GM21825 (cell line): ENCODE data around the gene ICA1.

ENCODE experiments used
- ATAC-seq: cut with Tn5 transposase; IDR thresholded peaks from one replicate; pipeline ENCODE4 v1.9.1; 2021; ENCODE audit warnings: mild to moderate bottlenecking, moderate library complexity; ENCODE audit not compliant: unreplicated experiment

The ICA1 gene

GRCh38 chr7:8228766-8229674 lies 32.9 kb downstream of the ICA1 start:
- no peak for ATAC-seq

DNA sequence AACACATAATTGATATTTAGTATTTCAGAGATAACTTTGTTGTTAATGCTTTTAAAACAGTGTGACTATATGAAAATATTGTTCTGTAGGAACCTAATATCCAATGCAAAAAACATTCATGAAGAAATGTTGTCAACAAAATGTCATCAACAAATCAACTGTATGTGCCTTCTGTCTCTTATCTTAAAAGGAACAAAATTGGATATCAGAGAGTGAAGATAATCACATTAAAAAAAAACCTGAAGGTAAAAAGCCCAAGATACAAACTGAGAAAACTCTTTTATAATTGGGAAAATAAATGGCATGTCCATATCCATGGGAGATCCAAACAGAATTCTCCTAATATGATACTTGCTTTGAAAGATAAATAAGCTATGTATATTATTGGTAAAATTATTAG lies 33.9 kb downstream of the ICA1 start:
- no peak for ATAC-seq

- no peak for ATAC-seq
Measured at GRCh38 chr7:8227261-8227660, 34.7 kb downstream of the ICA1 start.

DNA sequence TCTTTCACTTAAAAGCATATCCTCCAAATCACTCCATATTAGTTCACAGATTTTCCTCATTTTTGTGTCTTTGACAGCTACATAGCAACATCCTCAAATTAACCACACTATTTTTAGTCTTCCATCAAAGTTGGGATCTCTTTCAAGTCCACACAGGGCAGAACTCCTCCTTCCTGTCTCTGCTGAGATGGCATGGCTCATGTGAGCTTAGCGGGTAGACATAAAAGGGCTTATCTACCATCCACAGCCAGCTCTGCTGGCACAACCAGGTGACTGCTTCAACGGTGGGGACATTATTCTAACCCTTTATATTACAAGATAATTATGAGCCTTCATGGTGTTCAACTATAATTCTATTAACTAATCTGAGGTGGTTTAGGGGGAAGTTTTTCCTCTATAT lies 35.5 kb downstream of the ICA1 start:
- ATAC-seq: no peak

DNA sequence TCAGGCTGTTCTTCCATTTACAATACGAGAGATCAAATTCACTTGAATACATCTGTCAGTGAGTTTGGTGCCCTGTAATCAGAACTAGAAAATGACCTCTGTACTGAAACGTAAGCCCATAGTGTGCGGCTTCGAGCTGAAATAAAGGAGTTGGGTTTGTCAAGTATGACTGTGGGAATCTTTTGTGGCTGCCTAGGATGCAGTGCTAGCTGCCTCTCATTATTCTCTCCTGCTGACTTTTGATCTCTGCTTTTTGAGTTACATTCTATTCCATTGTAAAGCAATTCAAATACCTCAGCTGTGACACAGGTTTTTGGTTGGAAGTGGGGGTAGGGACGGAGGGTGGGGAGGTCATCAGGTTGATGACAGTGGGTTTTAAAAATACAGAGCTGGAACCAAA lies 40.4 kb downstream of the ICA1 start:
- ATAC-seq: no peak

GRCh38 chr7:8221101-8221495 lies 40.9 kb downstream of the ICA1 start:
- ATAC-seq: no peak

DNA sequence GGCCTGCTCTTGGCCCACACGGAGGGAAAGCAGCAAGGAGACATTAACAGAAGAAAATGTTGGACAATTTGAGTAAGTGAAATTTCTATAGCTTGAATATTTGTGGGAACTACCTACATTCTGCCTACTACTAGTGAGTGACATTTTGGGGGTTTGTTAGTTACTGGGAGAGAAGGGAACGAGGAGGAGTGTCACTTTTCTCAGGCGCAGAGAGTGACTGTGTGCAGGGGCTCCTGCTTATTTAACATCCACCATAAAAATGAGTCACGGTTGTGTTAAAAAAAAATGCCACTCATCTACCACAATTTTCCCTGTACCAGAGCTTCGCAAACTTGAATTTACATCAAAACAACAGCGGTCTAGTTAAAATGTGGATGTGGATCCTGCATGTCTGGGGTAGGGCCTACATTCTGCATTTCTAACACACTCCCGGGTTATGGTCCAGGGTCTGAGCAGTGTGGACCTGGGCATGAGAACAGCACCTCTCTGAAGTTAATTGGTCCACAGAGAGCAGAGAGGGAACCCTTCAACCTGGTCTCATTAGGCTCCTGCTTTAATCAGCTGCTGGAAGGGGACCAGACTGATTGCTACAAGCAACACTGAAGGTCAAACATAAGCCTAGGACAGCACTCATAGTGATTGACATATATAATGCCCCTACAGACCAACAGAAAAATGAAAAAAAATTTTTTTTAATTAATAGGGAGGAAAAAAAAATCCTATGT lies 41.4 kb downstream of the ICA1 start:
- ATAC-seq: no peak

DNA sequence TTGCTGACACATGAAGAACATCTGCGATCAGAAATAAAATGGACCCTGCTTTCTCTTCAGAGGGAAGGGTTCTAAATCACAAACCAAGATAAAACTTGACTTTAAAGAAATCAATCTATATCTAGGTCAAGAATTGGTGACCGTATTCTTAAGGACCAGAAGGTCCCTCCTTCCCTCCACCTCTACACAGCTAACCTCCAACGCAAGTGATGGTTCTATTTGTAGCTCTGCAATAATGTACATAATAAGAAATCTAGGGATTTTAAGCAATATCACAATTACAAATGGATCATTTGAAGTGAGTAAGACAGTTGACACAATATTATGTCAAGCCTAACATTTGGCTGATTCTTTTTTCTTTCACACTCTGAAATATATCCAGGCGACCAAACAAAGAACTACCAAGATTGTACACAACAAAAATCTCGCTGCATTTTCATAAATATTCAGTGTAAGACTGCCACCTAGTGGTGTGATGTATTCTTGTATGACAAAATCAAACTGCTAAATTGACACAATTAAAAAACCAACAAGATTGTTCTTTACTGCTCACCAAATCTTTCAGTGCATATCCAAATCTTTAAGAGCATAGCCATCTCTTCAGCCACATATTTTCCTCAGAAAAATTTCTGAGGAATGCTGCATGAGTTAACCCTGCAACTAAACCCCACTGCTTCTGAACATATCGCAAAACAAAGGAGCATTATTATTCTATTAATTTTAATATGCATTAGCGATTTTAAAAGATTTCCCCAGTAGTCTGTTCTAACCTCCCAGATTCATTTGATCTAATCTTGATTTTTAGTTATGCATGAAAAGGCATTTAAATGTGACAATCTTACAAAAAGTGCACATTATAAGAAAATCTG lies 44.5 kb downstream of the ICA1 start:
- ATAC-seq: no peak

DNA sequence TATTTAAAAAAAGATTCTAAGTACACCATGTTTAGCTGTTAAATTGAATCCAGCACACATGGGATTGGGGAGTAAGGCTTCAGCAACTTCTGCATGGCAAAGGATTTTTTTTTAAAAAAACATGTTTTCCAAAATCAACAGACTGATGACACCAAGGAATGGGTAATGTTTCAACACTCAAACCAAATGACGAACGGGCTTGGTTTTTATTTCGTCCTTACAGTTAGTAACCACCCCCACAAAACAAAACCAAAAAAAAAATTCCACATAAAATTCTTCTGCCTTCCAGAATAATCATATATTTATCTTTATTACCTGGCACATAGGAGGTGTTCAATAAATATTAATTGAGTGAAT lies 45.7 kb downstream of the ICA1 start:
- ATAC-seq: no peak

GRCh38 chr7:8215648-8216333 lies 46.2 kb downstream of the ICA1 start:
- ATAC-seq: no peak

GRCh38 chr7:8214244-8214824 lies 47.6 kb downstream of the ICA1 start:
- ATAC-seq: no peak

DNA sequence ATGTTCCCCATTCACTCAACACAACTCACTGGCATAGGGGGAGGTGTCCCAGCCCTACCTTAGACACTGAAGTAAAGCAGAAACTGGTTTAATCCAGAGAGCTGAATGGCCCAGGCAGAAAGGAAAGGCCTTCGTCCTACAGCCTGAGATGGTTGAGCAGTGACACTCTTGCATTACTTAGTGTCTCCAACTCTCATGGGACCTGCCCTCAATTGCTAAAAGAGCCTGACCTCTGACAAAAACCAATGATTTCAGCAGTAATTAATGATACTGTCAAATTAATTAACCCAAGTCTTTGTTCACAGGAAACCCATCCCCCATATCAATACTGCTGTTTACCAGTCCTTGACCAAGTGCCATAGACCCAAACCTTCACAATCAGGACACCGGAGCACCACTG lies 48.6 kb downstream of the ICA1 start:
- no peak for ATAC-seq

- ATAC-seq: no peak
Measured at GRCh38 chr7:8212638-8213037, 49.3 kb downstream of the ICA1 start.

- no peak for ATAC-seq
Measured at GRCh38 chr7:8211725-8212096, 50.3 kb downstream of the ICA1 start.

- no peak for ATAC-seq
Measured at GRCh38 chr7:8210845-8211724, 50.9 kb downstream of the ICA1 start.

- ATAC-seq: no peak
Measured at GRCh38 chr7:8209353-8209752, 52.6 kb downstream of the ICA1 start.

GRCh38 chr7:8208816-8209215 lies 53.2 kb downstream of the ICA1 start:
- no peak for ATAC-seq

DNA sequence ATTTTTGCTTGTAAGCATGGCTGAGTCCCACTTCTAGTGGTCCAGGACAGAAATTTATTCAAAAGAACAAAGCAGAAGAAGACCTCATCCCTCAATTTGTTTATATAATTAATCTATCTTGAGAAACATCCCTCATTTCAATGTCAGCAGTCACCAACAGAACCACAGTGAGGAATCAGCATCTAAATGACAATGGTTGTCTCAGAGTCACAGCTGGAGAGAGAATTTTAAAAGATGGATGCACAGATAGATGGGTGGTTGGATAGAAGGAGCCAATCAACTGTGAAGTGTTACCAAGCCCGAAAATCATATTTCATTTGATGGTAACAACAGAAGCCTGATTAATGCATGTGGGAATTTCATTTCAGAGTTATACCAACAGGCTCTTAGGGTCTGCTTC lies 55.0 kb downstream of the ICA1 start:
- ATAC-seq: no peak

DNA sequence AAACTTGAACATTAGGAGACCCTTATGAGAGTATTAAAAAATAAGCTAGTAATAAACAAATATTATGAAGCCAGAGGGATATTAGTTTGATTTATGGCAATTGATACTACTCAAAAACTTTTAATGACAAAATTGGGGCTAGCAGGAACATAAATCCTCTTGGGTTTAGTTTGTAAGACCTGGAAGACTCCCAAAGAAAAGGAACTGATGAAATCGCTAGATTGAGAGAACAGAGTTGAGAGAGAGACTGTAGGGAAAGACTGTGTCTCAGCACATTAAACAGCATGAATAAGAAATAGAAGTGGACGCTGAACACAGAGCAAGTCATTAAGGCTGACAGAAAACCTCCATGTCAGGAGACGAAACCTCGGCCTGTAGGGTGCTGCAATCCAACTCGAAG lies 56.4 kb downstream of the ICA1 start:
- ATAC-seq: no peak

- ATAC-seq: no peak
Measured at GRCh38 chr7:8205031-8205387, 57.0 kb downstream of the ICA1 start.
